Colonic mucosa (tissue), 4 donors: ENCODE measurements around the gene PPP6R2. TPM values are rescaled to one million over a fixed set of nuclear protein-coding genes. Genes with fewer than 3 reads are reported as not detected.

ENCODE experiments used
- DNase-seq: peaks from one replicate; pipeline ENCODE4 v3.0.0-alpha.2; 2020
- H3K27ac ChIP-seq: fragments of 200-600 bp; one replicate; pipeline ENCODE4 v1.8.0; 2021
- H3K27me3 ChIP-seq: fragments of 200-600 bp; one replicate; pipeline ENCODE4 v1.8.0; 2021
- H3K36me3 ChIP-seq: fragments of 200-600 bp; one replicate; pipeline ENCODE4 v1.8.0; 2021
- H3K4me1 ChIP-seq: fragments of 200-600 bp; one replicate; pipeline ENCODE4 v1.8.0; 2021; ENCODE audit warnings: mild to moderate bottlenecking
- H3K4me3 ChIP-seq: fragments of 200-600 bp; one replicate; pipeline ENCODE4 v1.8.0; 2021
- H3K9ac ChIP-seq, 2 donors: one replicate each; pipeline ENCODE4 v1.7.0; 2013; ENCODE audit warnings: control low read depth in 2 of 2, low read depth in 2 of 2, low read length in 2 of 2
- H3K9me3 ChIP-seq: fragments of 200-600 bp; one replicate; pipeline ENCODE4 v1.8.0; 2021
- intact Hi-C: fragments of 100-400 bp; cut with DNase I; formaldehyde crosslinking; loops from one replicate; pipeline ENCODE4 v1.14.1; 2022
- total RNA-seq, 2 donors: library from RNA; stranded (reverse); fragmentation: NEBNext Ultra II Directional in 1 of 2; extraction: Animal tissue kit (Norgen Biotek cat#: 25700) in 1 of 2; gene quantifications; one replicate each; pipeline ENCODE4 v1.2.1, GENCODE V29; 2021
- TF ChIP-seq, protein P1 (sequence below): fragments of 200-600 bp; IDR thresholded peaks from one replicate; pipeline ENCODE4 v1.8.0; 2022; ENCODE audit warnings: antibody characterized with exemption, mild to moderate bottlenecking
- donor health status: healthy.
- donor health status: DM: no; HTN: no; CAD: no.
- donor health status: DM: no; HTN: no; CAD: no.

Gene PPP6R2
- total RNA-seq, 2 donors from 2014 or later = 34.1 to 55.9 TPM

GRCh38 chr22:50310949-50311444 lies 32.1 kb upstream of the PPP6R2 start:
- H3K4me1 ChIP-seq = peaks cover 7% of the 10 kb centered on the region
- H3K4me3 ChIP-seq = no peak overlapping the region
- H3K36me3 ChIP-seq = no peaks in the 10 kb centered on the region
- intact Hi-C loops = no loop called here
- H3K27me3 ChIP-seq = no peaks in the 10 kb centered on the region
- TF ChIP-seq, protein P1, sequence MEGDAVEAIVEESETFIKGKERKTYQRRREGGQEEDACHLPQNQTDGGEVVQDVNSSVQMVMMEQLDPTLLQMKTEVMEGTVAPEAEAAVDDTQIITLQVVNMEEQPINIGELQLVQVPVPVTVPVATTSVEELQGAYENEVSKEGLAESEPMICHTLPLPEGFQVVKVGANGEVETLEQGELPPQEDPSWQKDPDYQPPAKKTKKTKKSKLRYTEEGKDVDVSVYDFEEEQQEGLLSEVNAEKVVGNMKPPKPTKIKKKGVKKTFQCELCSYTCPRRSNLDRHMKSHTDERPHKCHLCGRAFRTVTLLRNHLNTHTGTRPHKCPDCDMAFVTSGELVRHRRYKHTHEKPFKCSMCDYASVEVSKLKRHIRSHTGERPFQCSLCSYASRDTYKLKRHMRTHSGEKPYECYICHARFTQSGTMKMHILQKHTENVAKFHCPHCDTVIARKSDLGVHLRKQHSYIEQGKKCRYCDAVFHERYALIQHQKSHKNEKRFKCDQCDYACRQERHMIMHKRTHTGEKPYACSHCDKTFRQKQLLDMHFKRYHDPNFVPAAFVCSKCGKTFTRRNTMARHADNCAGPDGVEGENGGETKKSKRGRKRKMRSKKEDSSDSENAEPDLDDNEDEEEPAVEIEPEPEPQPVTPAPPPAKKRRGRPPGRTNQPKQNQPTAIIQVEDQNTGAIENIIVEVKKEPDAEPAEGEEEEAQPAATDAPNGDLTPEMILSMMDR = no peak
- no peaks in the 10 kb centered on the region for H3K9me3 ChIP-seq
- no peak for DNase-seq
- H3K9ac ChIP-seq = no peak overlapping the region
- no peak overlapping the region for H3K27ac ChIP-seq

DNA sequence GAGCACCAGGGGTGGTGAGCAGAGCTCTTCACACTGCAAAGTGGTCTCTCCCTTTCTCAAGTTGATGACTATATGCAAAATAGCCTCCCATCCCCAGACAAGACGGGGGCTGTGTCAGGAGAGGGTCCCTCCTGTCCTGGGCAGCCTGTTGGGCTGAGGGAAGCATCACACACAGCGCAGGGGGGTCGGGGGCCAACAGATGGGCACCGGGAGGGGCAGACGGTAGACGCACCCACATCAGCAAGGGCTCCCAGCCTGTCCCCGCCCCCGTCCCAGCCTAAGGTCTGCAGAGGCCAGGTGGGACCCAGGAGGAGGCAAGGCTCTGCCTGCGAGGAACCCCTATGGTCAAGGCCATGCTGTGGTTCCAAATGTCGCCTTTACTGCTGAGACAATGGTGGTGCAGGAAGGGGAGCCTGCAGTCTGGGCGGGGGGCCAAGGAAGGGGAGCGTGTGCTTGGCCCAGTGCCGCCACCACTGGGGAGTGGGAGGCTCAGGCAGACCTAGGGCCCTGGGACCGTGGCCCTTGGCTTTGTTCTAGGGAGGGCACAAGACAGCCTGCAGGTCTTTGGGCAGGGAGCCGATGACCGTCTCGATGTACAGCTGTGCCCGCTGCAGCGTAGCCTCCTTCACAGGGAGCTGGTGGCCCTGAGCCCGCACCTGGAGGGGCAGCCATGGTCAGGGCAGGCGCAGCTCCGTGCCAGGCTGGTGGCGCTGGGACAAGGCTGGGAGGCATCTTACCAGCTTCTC lies 31.3 kb upstream of the PPP6R2 start:
- Histone ChIP-seq H3K4me1 (peaks cover 7% of the 10 kb centered on the region), H3K27me3 (no peaks in the 10 kb centered on the region), H3K9me3 (no peaks in the 10 kb centered on the region), H3K4me3 (no peak overlapping the region), H3K9ac (no peak overlapping the region), H3K27ac (no peak overlapping the region), H3K36me3 (no peaks in the 10 kb centered on the region)
- TF ChIP-seq, protein P1 = no peak
- intact Hi-C loops = no loop called here
- DNase-seq = no peak

- H3K4me1 ChIP-seq = peaks cover 7% of the 10 kb centered on the region
- H3K36me3 ChIP-seq = no peaks in the 10 kb centered on the region
- H3K27me3 ChIP-seq = no peaks in the 10 kb centered on the region
- H3K9ac ChIP-seq = no peak overlapping the region
- TF ChIP-seq, protein P1 = no peak
- no peak overlapping the region for H3K4me3 ChIP-seq
- H3K9me3 ChIP-seq = no peaks in the 10 kb centered on the region
- no peak for DNase-seq
- intact Hi-C loops = no loop called here
- no peak overlapping the region for H3K27ac ChIP-seq
Observed at GRCh38 chr22:50312371-50312770, 30.8 kb upstream of the PPP6R2 start.

DNA sequence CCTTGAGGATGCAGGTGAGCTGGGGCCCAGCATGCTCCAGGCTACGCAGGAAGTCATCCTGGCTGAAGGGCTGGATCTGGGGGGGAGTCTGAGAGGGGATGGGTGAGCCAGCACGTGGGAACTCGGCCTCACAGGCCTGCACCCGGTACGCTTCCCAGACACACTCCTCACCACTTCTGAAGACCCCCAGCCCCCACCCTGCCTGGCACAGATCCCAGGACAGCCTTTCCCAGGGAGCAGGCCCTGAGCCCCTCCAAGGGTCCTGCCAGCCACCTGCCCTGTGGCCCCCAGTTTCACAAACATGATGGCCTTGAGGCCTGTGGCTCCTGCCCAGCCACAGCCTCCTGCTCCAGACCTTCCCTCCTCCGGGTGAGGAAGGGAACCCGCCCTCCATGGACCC lies 30.1 kb upstream of the PPP6R2 start:
- intact Hi-C loops = no loop called here
- no peaks in the 10 kb centered on the region for H3K36me3 ChIP-seq
- H3K9ac ChIP-seq = no peak overlapping the region
- no peak overlapping the region for H3K27ac ChIP-seq
- no peak for DNase-seq
- H3K27me3 ChIP-seq = no peaks in the 10 kb centered on the region
- peaks cover 7% of the 10 kb centered on the region for H3K4me1 ChIP-seq
- H3K9me3 ChIP-seq = no peaks in the 10 kb centered on the region
- TF ChIP-seq, protein P1 = no peak
- H3K4me3 ChIP-seq = no peak overlapping the region

DNA sequence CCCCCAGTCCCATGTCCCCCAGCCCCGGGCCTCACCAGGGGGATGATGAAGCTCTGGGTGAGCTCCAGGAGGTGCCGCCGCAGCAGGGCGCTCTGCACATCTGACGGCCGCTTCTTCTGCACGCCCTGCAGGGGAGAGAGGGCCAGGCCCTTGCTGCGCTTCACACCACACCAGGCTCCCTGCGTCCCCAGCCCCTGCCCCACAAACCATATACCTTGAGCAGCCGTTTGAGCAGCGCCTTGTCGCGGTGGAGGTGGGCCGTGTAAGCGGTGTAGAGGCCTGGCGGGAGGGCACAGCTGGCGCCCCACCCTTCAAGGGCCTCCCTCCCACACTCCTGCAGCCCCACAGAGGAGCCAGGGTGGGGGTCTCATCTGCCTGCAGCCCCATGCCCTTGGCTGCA lies 29.5 kb upstream of the PPP6R2 start:
- DNase-seq = no peak
- Histone ChIP-seq H3K4me3 (no peak overlapping the region), H3K27ac (no peak overlapping the region)

More for the DNA sequence above, 29.5 kb upstream of the PPP6R2 start:
- Histone ChIP-seq H3K27me3 (no peaks in the 10 kb centered on the region), H3K9ac (peak overlapping the region; percentile 51 to 56), H3K36me3 (no peaks in the 10 kb centered on the region), H3K9me3 (no peaks in the 10 kb centered on the region), H3K4me1 (peaks cover 7% of the 10 kb centered on the region)
- TF ChIP-seq, protein P1 = no peak
- intact Hi-C loops = no loop called here
